ENCODE measurements around the gene GRPEL1. TPM values are rescaled to one million over a fixed set of nuclear protein-coding genes. Genes with fewer than 3 reads are reported as not detected.

The GRPEL1 gene
- total and polyA plus RNA-seq, 2 experiments from 2014 or later: 28.3 to 56.5 TPM

- no peaks in the 10 kb centered on the region for H3K36me3 ChIP-seq (replicated peaks; ENCODE audit: insufficient read depth, low read depth)
- no peak for DNase-seq (ENCODE audit: low spot score)
Measured at GRCh38 chr4:7051144-7051495, 16.7 kb downstream of the GRPEL1 start.

GRCh38 chr4:7050481-7051143, 17.3 kb downstream of the GRPEL1 start:
- Histone ChIP-seq H3K36me3 (replicated peaks; ENCODE audit: insufficient read depth, low read depth) (no peaks in the 10 kb centered on the region), H4K20me1 (ENCODE audit: insufficient read depth, poor library complexity, severe bottlenecking) (peaks cover 71% of the 10 kb centered on the region), H3K27ac (no peak overlapping the region), H3K4me2 (no peak overlapping the region), H3K9me2 (replicated peaks; ENCODE audit: insufficient read depth) (no peaks in the 10 kb centered on the region), H3K4me1 (ENCODE audit: insufficient read depth) (peaks cover 2% of the 10 kb centered on the region), H2AFZ (no peak overlapping the region), H3K4me3 (no peak overlapping the region), H3K9me3 (ENCODE audit: low read depth) (no peaks in the 10 kb centered on the region), H3K27me3 (no peaks in the 10 kb centered on the region), H3K79me2 (peaks cover 85% of the 10 kb centered on the region)
- 87% methylated on average over 35 of the region's 36 CpGs for WGBS (ENCODE audit: low lambda C conversion rate, missing lambda C conversion rate)
- TF ChIP-seq, protein P1, sequence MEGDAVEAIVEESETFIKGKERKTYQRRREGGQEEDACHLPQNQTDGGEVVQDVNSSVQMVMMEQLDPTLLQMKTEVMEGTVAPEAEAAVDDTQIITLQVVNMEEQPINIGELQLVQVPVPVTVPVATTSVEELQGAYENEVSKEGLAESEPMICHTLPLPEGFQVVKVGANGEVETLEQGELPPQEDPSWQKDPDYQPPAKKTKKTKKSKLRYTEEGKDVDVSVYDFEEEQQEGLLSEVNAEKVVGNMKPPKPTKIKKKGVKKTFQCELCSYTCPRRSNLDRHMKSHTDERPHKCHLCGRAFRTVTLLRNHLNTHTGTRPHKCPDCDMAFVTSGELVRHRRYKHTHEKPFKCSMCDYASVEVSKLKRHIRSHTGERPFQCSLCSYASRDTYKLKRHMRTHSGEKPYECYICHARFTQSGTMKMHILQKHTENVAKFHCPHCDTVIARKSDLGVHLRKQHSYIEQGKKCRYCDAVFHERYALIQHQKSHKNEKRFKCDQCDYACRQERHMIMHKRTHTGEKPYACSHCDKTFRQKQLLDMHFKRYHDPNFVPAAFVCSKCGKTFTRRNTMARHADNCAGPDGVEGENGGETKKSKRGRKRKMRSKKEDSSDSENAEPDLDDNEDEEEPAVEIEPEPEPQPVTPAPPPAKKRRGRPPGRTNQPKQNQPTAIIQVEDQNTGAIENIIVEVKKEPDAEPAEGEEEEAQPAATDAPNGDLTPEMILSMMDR (IDR thresholded peaks at IDR 0.05; ENCODE audit: poor library complexity): no peak
- TF ChIP-seq EZH2phosphoT487 (IDR thresholded peaks at IDR 0.05; ENCODE audit: low read depth, severe bottlenecking, unreplicated experiment) (no peak), EZH2 (IDR thresholded peaks at IDR 0.05; ENCODE audit: borderline replicate concordance) (no peak)
- no peak for DNase-seq (ENCODE audit: low spot score)

More at GRCh38 chr4:7051144-7051495, 16.7 kb downstream of the GRPEL1 start:
- Histone ChIP-seq H3K27me3 (no peaks in the 10 kb centered on the region), H3K4me2 (no peak overlapping the region), H2AFZ (no peak overlapping the region), H3K4me1 (ENCODE audit: insufficient read depth) (no peaks in the 10 kb centered on the region), H3K4me3 (no peak overlapping the region), H3K27ac (no peak overlapping the region), H3K79me2 (peaks cover 80% of the 10 kb centered on the region), H3K9me2 (replicated peaks; ENCODE audit: insufficient read depth) (no peaks in the 10 kb centered on the region), H3K9me3 (ENCODE audit: low read depth) (no peaks in the 10 kb centered on the region), H4K20me1 (ENCODE audit: insufficient read depth, poor library complexity, severe bottlenecking) (peaks cover 66% of the 10 kb centered on the region)
- 85% methylated on average over 12 of the region's 12 CpGs for WGBS (ENCODE audit: low lambda C conversion rate, missing lambda C conversion rate)
- no peak for TF ChIP-seq EZH2 (IDR thresholded peaks at IDR 0.05; ENCODE audit: borderline replicate concordance)
- TF ChIP-seq EZH2phosphoT487 (IDR thresholded peaks at IDR 0.05; ENCODE audit: low read depth, severe bottlenecking, unreplicated experiment): no peak
- TF ChIP-seq, protein P1 (IDR thresholded peaks at IDR 0.05; ENCODE audit: poor library complexity): no peak

GRCh38 chr4:7049739-7050138, 18.1 kb downstream of the GRPEL1 start:
- Histone ChIP-seq H3K9me2 (replicated peaks; ENCODE audit: insufficient read depth) (no peaks in the 10 kb centered on the region), H3K9me3 (ENCODE audit: low read depth) (no peaks in the 10 kb centered on the region), H3K79me2 (peaks cover 93% of the 10 kb centered on the region), H3K4me3 (no peak overlapping the region), H4K20me1 (ENCODE audit: insufficient read depth, poor library complexity, severe bottlenecking) (peaks cover 80% of the 10 kb centered on the region), H3K4me1 (ENCODE audit: insufficient read depth) (peaks cover 11% of the 10 kb centered on the region), H3K27ac (no peak overlapping the region), H3K27me3 (no peaks in the 10 kb centered on the region), H3K4me2 (no peak overlapping the region), H2AFZ (no peak overlapping the region), H3K36me3 (replicated peaks; ENCODE audit: insufficient read depth, low read depth) (no peaks in the 10 kb centered on the region)
- 96% methylated on average over 9 of the region's 11 CpGs for WGBS (ENCODE audit: low lambda C conversion rate, missing lambda C conversion rate)
- no peak for DNase-seq (ENCODE audit: low spot score)
- TF ChIP-seq EZH2 (IDR thresholded peaks at IDR 0.05; ENCODE audit: borderline replicate concordance) (no peak), EZH2phosphoT487 (IDR thresholded peaks at IDR 0.05; ENCODE audit: low read depth, severe bottlenecking, unreplicated experiment) (no peak)
- TF ChIP-seq, protein P1 (IDR thresholded peaks at IDR 0.05; ENCODE audit: poor library complexity): no peak

Data from hepatocyte (in vitro differentiated cells).